Osteoblast (primary cell): ENCODE data around the gene GUCA1A. TPM values are rescaled to one million over a fixed set of nuclear protein-coding genes. Genes with fewer than 3 reads are reported as not detected.

Experiments used
- DNase-seq: peaks from one replicate; pipeline ENCODE4 v3.0.0; 2011; ENCODE audit warnings: low spot score, mixed read lengths; ENCODE audit not compliant: insufficient read length; ENCODE audit errors: missing footprints
- H2AFZ ChIP-seq: 2 replicates; pipeline ENCODE4 v1.6.0; 2011; ENCODE audit warnings: mild to moderate bottlenecking, low read length
- H3K27ac ChIP-seq: 2 replicates; pipeline ENCODE4 v1.5.1; 2011; ENCODE audit warnings: mild to moderate bottlenecking, low read depth, low read length, moderate library complexity
- H3K27me3 ChIP-seq: 2 replicates; pipeline ENCODE4 v1.6.0; 2012; ENCODE audit warnings: mild to moderate bottlenecking, control low read depth, inconsistent platforms, low read length, moderate library complexity; ENCODE audit not compliant: insufficient read depth
- H3K36me3 ChIP-seq: 2 replicates; pipeline ENCODE4 v1.5.1; 2011; ENCODE audit warnings: mild to moderate bottlenecking, low read length, control low read depth, moderate library complexity; ENCODE audit not compliant: insufficient read depth
- H3K4me1 ChIP-seq: 2 replicates; pipeline ENCODE4 v1.5.1; 2011; ENCODE audit warnings: mild to moderate bottlenecking, low read length, control low read depth, moderate library complexity; ENCODE audit not compliant: insufficient read depth
- H3K4me2 ChIP-seq: 2 replicates; pipeline ENCODE4 v1.6.0; 2011; ENCODE audit warnings: mild to moderate bottlenecking, low read length; ENCODE audit not compliant: insufficient read depth
- H3K4me3 ChIP-seq: fragments of 200-600 bp; sonication (generic); 3 replicates; pipeline ENCODE4 v1.5.1; 2012; ENCODE audit warnings: mild to moderate bottlenecking, low read length, inconsistent platforms; ENCODE audit not compliant: insufficient read depth
- H3K79me2 ChIP-seq: 2 replicates; pipeline ENCODE4 v1.6.0; 2012; ENCODE audit warnings: mild to moderate bottlenecking, low read length, control low read depth, inconsistent platforms; ENCODE audit not compliant: insufficient read depth
- H3K9me3 ChIP-seq: 2 replicates; pipeline ENCODE4 v1.5.1; 2011; ENCODE audit warnings: low read depth, low read length, control low read depth
- H4K20me1 ChIP-seq: 2 replicates; pipeline ENCODE4 v1.6.0; 2012; ENCODE audit warnings: mild to moderate bottlenecking, low read length, control low read depth; ENCODE audit not compliant: insufficient read depth
- total RNA-seq: library from RNA; depleted of rRNA; stranded (reverse); fragments of >200 nt; gene quantifications from 2 replicates; pipeline ENCODE4 v1.2.3, GENCODE V29; 2012
- TF ChIP-seq, protein P1 (sequence below): IDR thresholded peaks from 2 replicates; pipeline ENCODE4 v1.5.1; 2011; ENCODE audit warnings: mild to moderate bottlenecking, low read depth, low read length, moderate library complexity; ENCODE audit errors: extremely low read depth

GUCA1A gene
- total RNA-seq, 1 donor, result not detected

DNA sequence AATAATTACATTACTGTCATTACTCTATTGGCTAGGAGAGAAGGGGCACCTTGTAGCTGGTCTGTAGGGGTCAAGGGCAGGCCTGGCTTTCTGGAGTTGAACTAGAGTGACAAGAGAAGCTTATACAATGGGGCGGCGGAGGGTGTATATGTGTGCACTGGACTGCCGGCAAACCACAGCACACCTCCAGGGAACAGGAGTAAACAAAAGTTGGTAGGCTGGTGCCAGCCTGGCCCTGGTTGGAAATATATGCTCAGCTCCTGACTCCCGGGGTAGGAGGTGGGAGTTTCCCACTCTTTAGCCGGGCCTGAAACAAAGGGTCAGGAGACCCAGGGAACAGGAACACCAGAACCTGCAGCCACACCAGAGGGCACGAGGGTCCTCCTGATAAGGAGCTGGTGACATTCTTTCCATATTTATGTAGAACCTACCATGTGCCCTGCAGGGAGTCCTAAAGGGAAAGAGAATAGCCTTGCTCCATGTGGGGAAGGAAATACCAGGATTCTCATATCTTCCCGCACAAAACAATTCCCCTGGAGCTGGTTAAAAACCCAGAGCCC, 35.9 kb upstream of the GUCA1A start:
- DNase-seq, result peak; percentile 72
- peak overlapping the region; percentile 69 for H3K27ac ChIP-seq
- no peaks in the 10 kb centered on the region for H4K20me1 ChIP-seq
- no peak overlapping the region for H3K4me3 ChIP-seq
- no peaks in the 10 kb centered on the region for H3K27me3 ChIP-seq
- H3K36me3 ChIP-seq, result no peaks in the 10 kb centered on the region
- H3K9me3 ChIP-seq, result no peaks in the 10 kb centered on the region
- peaks cover 37% of the 10 kb centered on the region for H3K4me1 ChIP-seq
- no peaks in the 10 kb centered on the region for H3K79me2 ChIP-seq
- peak overlapping the region; percentile 6 for H2AFZ ChIP-seq
- TF ChIP-seq, protein P1, sequence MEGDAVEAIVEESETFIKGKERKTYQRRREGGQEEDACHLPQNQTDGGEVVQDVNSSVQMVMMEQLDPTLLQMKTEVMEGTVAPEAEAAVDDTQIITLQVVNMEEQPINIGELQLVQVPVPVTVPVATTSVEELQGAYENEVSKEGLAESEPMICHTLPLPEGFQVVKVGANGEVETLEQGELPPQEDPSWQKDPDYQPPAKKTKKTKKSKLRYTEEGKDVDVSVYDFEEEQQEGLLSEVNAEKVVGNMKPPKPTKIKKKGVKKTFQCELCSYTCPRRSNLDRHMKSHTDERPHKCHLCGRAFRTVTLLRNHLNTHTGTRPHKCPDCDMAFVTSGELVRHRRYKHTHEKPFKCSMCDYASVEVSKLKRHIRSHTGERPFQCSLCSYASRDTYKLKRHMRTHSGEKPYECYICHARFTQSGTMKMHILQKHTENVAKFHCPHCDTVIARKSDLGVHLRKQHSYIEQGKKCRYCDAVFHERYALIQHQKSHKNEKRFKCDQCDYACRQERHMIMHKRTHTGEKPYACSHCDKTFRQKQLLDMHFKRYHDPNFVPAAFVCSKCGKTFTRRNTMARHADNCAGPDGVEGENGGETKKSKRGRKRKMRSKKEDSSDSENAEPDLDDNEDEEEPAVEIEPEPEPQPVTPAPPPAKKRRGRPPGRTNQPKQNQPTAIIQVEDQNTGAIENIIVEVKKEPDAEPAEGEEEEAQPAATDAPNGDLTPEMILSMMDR, result no peak
- peak overlapping the region; percentile 49 for H3K4me2 ChIP-seq

DNA sequence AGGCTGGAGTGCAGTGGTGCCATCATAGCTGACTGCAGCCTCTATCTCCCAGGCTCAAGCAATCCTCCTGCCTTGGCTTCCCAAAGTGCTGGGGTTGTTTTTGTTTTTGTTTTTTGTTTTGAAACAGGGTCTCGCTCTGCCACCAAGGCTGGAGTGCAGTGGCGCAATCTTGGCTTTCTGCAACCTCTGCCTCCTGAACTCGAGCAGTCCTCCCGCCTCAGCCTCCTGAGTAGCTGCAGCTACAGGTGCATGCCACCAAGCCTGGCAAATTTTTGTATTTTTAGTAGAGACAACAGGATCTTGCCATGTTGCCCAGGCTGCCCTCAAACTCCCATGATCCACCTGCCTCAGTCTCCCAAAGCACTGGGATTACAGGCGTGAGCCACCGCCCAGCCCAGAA, 35.0 kb upstream of the GUCA1A start:
- no peak for DNase-seq
- H3K4me2 ChIP-seq, result no peak overlapping the region
- no peaks in the 10 kb centered on the region for H3K36me3 ChIP-seq

GRCh38 chr6:42138630-42139619, 34.2 kb upstream of the GUCA1A start:
- DNase-seq, result no peak

More for the DNA sequence above, 35.0 kb upstream of the GUCA1A start:
- TF ChIP-seq, protein P1, result no peak
- H3K4me1 ChIP-seq, result peaks cover 41% of the 10 kb centered on the region
- H3K27ac ChIP-seq, result no peak overlapping the region
- H3K27me3 ChIP-seq, result no peaks in the 10 kb centered on the region
- H4K20me1 ChIP-seq, result no peaks in the 10 kb centered on the region
- no peaks in the 10 kb centered on the region for H3K9me3 ChIP-seq
- no peaks in the 10 kb centered on the region for H3K79me2 ChIP-seq
- H2AFZ ChIP-seq, result no peak overlapping the region
- H3K4me3 ChIP-seq, result no peak overlapping the region

More at GRCh38 chr6:42138630-42139619, 34.2 kb upstream of the GUCA1A start:
- Histone ChIP-seq H3K79me2 (no peaks in the 10 kb centered on the region), H4K20me1 (no peaks in the 10 kb centered on the region), H3K4me1 (peaks cover 41% of the 10 kb centered on the region), H3K27me3 (no peaks in the 10 kb centered on the region), H3K36me3 (no peaks in the 10 kb centered on the region), H3K4me2 (no peak overlapping the region), H3K9me3 (no peaks in the 10 kb centered on the region), H2AFZ (no peak overlapping the region), H3K4me3 (no peak overlapping the region), H3K27ac (no peak overlapping the region)
- TF ChIP-seq, protein P1, result no peak
